HepG2 (cell line): ENCODE measurements around the gene ULBP1.

Experiments used
- DNMT3B ChIP-seq: conservative IDR thresholded peaks from 2 replicates; pipeline ENCODE4 v1.6.1; 2016; ENCODE audit warnings: missing biosample characterization, control low read depth
- EZH2 ChIP-seq: conservative IDR thresholded peaks from 2 replicates; pipeline ENCODE4 v1.6.1; 2012; ENCODE audit warnings: mild to moderate bottlenecking, low read depth, low read length, moderate library complexity
- MEIS1 ChIP-seq: sonication (generic); formaldehyde crosslinking; IDR thresholded peaks from 2 replicates; pipeline ENCODE4 v1.9.0; 2021; ENCODE audit warnings: mild to moderate bottlenecking, missing genetic modification reagents, moderate library complexity, borderline replicate concordance
- RAD21 ChIP-seq: fragments of 450-650 bp; formaldehyde crosslinking; IDR thresholded peaks from 2 replicates; pipeline ENCODE4 v1.5.0; 2020; ENCODE audit warnings: mild to moderate bottlenecking
- RBAK ChIP-seq: sonication (generic); formaldehyde crosslinking; IDR thresholded peaks from 2 replicates; pipeline ENCODE4 v1.5.1; 2020; ENCODE audit warnings: mild to moderate bottlenecking, missing genetic modification reagents
- SKIL ChIP-seq: sonication (generic); formaldehyde crosslinking; IDR thresholded peaks from 2 replicates; pipeline ENCODE4 v1.8.0; 2022; ENCODE audit warnings: missing genetic modification reagents, mild to moderate bottlenecking, moderate library complexity, borderline replicate concordance
- SRSF4 ChIP-seq: fragments of 200-400 bp; formaldehyde crosslinking; IDR thresholded peaks from one replicate; pipeline ENCODE4 v1.6.1; 2018; ENCODE audit warnings: mild to moderate bottlenecking, low read depth, low read length, moderate library complexity; ENCODE audit not compliant: poor library complexity, severe bottlenecking
- STAG1 ChIP-seq: sonication (generic); formaldehyde crosslinking; IDR thresholded peaks from 2 replicates; pipeline ENCODE4 v1.4.0; 2020; ENCODE audit warnings: missing genetic modification reagents
- ZNF24 ChIP-seq: fragments of 450-650 bp; IDR thresholded peaks from 2 replicates; pipeline ENCODE4 v1.6.1; 2017; ENCODE audit warnings: antibody characterized with exemption, mild to moderate bottlenecking
- ZNF558 ChIP-seq: sonication (generic); formaldehyde crosslinking; IDR thresholded peaks from 2 replicates; pipeline ENCODE4 v1.9.0; 2022; ENCODE audit warnings: mild to moderate bottlenecking, missing genetic modification reagents, borderline replicate concordance
- TF ChIP-seq, protein P1 (sequence below): IDR thresholded peaks from 2 replicates; pipeline ENCODE4 v1.6.1; 2016; ENCODE audit warnings: missing compliant biosample characterization, missing genetic modification reagents, borderline replicate concordance
- TF ChIP-seq, protein P2 (sequence below): sonication (generic); formaldehyde crosslinking; IDR thresholded peaks from 2 replicates; pipeline ENCODE4 v1.5.0; 2020; ENCODE audit warnings: mild to moderate bottlenecking, missing genetic modification reagents, moderate library complexity

GRCh38 chr6:149990661-149991471 lies 27.1 kb downstream of the ULBP1 start:
- TF ChIP-seq ZNF558 (CRISPR knock-in tag) (no peak), RAD21 (CRISPR knock-in tag) (no peak), EZH2 (0 out of 2 replicates have a peak, but pooled peaks have one; percentile 70), MEIS1 (CRISPR knock-in tag) (no peak), ZNF24 (no peak), STAG1 (CRISPR knock-in tag) (no peak), RBAK (CRISPR knock-in tag) (no peak), DNMT3B (CRISPR knock-in tag) (no peak), SKIL (CRISPR knock-in tag) (no peak), SRSF4 (no peak)
- TF ChIP-seq, protein P1, sequence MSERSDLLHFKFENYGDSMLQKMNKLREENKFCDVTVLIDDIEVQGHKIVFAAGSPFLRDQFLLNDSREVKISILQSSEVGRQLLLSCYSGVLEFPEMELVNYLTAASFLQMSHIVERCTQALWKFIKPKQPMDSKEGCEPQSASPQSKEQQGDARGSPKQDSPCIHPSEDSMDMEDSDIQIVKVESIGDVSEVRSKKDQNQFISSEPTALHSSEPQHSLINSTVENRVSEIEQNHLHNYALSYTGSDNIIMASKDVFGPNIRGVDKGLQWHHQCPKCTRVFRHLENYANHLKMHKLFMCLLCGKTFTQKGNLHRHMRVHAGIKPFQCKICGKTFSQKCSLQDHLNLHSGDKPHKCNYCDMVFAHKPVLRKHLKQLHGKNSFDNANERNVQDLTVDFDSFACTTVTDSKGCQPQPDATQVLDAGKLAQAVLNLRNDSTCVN (CRISPR knock-in tag) = no peak
- TF ChIP-seq, protein P2, sequence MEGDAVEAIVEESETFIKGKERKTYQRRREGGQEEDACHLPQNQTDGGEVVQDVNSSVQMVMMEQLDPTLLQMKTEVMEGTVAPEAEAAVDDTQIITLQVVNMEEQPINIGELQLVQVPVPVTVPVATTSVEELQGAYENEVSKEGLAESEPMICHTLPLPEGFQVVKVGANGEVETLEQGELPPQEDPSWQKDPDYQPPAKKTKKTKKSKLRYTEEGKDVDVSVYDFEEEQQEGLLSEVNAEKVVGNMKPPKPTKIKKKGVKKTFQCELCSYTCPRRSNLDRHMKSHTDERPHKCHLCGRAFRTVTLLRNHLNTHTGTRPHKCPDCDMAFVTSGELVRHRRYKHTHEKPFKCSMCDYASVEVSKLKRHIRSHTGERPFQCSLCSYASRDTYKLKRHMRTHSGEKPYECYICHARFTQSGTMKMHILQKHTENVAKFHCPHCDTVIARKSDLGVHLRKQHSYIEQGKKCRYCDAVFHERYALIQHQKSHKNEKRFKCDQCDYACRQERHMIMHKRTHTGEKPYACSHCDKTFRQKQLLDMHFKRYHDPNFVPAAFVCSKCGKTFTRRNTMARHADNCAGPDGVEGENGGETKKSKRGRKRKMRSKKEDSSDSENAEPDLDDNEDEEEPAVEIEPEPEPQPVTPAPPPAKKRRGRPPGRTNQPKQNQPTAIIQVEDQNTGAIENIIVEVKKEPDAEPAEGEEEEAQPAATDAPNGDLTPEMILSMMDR (CRISPR knock-in tag) = no peak
